Vagina (tissue), 2 donors: ENCODE results near the gene MICB. TPM values are rescaled to one million over a fixed set of nuclear protein-coding genes. Genes with fewer than 3 reads are reported as not detected.
"Not testable (repeated sequence)": the region's sequence is repeated elsewhere in the genome, so short reads cannot be mapped to it uniquely, and the experiment has no call there.

Experiments used
- DNase-seq, 2 donors: peaks; one replicate each; pipeline ENCODE4 v3.0.0-alpha.2; 2017; ENCODE audit errors: extremely low spot score in 2 of 2
- H3K27ac ChIP-seq: fragments of 200-600 bp; sonication (generic); one replicate; pipeline ENCODE4 v1.5.1; 2019
- H3K27me3 ChIP-seq: fragments of 200-600 bp; sonication (generic); one replicate; pipeline ENCODE4 v1.5.1; 2019
- H3K36me3 ChIP-seq, 2 donors: fragments of 200-600 bp; sonication (generic); one replicate each; pipeline ENCODE4 v1.5.1; 2017 to 2019
- H3K4me1 ChIP-seq: fragments of 200-600 bp; sonication (generic); one replicate; pipeline ENCODE4 v1.5.1; 2019
- H3K4me3 ChIP-seq, 2 donors: fragments of 200-600 bp; sonication (generic); 1 replicate in 1 of 2; 2 replicates in 1 of 2; pipeline ENCODE4 v1.5.1; 2016 to 2019
- H3K9me3 ChIP-seq: fragments of 200-600 bp; sonication (generic); one replicate; pipeline ENCODE4 v1.5.1; 2019
- CTCF ChIP-seq, 3 experiments: fragments of 450-650 bp in 2 of 3; fragments of 200-600 bp in 1 of 3; sonication (generic) in 1 of 3; IDR thresholded peaks; one replicate each; pipeline ENCODE4 v1.5.1; 2017 to 2019; ENCODE audit warnings: antibody characterized with exemption in 3 of 3, mild to moderate bottlenecking in 2 of 3, moderate library complexity in 2 of 3
- POLR2A ChIP-seq, 2 donors: fragments of 450-650 bp; IDR thresholded peaks; one replicate each; pipeline ENCODE4 v1.6.1; 2017; ENCODE audit warnings: antibody characterized with exemption in 2 of 2, mild to moderate bottlenecking in 2 of 2, moderate library complexity in 2 of 2
- POLR2AphosphoS5 ChIP-seq, 2 donors: sonication (generic); formaldehyde crosslinking; IDR thresholded peaks; one replicate each; pipeline ENCODE4 v1.9.0; 2017; ENCODE audit warnings: antibody characterized with exemption in 2 of 2, mild to moderate bottlenecking in 2 of 2, low read depth in 1 of 2; ENCODE audit not compliant: insufficient read depth in 1 of 2
- intact Hi-C: fragments of 100-400 bp; cut with DNase I; formaldehyde crosslinking; loops from one replicate; pipeline ENCODE4 v1.15.1; 2023
- total RNA-seq: library from RNA; depleted of rRNA; stranded (reverse); fragments of >200 nt; gene quantifications from one replicate; pipeline ENCODE4 v1.2.3, GENCODE V29; 2016

The MICB gene
- total RNA-seq, 1 donor from 2014 or later: 3.2 TPM

GRCh38 chr6:31498748-31499147 lies 803 bp downstream of the MICB start:
- peak overlapping the region in 1 of 2 donors; percentile 59 for H3K4me3 ChIP-seq
- no peak overlapping the region for H3K27ac ChIP-seq
- H3K9me3 ChIP-seq: no peaks in the 10 kb centered on the region
- intact Hi-C loops: no loop called here
- no peaks in the 10 kb centered on the region for H3K27me3 ChIP-seq
- DNase-seq: no peak
- TF ChIP-seq POLR2AphosphoS5 (IDR thresholded peaks at IDR 0.05; ENCODE audit: insufficient read depth in 1 of 2, low read depth in 1 of 2) (no peak), POLR2A (IDR thresholded peaks at IDR 0.05) (no peak), CTCF (IDR thresholded peaks at IDR 0.05) (no peak)
- no peaks in the 10 kb centered on the region for H3K36me3 ChIP-seq
- peaks cover 7% of the 10 kb centered on the region for H3K4me1 ChIP-seq

GRCh38 chr6:31499648-31500047 lies 1.7 kb downstream of the MICB start:
- H3K4me1 ChIP-seq, H3K27me3 ChIP-seq, H3K4me3 ChIP-seq, intact Hi-C loops, H3K27ac ChIP-seq, DNase-seq, H3K9me3 ChIP-seq, H3K36me3 ChIP-seq: not testable (repeated sequence)

DNA sequence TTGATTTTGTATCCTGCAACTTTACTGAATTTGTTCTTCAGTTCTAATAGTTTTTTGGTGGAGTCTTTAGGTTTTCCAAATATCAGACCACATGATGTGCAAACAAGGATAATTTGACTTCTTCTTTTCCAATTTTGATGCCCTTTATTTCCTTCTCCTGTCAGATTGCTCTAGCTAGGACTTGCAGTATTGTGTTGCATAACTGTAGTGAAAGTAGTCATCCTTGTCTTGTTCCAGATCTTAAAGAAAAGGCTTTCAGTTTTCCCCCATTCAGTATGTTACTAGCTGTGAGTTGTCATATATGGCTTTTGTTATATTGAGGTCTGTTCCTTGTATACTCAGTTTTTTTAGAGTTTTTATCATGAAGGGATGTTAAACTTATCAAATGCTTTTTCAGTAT lies 4.6 kb downstream of the MICB start:
- Histone ChIP-seq H3K27me3 (no peaks in the 10 kb centered on the region), H3K36me3 (no peaks in the 10 kb centered on the region), H3K4me1 (peaks cover 7% of the 10 kb centered on the region), H3K9me3 (no peaks in the 10 kb centered on the region), H3K4me3 (no peak overlapping the region), H3K27ac (no peak overlapping the region)
- intact Hi-C loops: no loop called here
- no peak for DNase-seq
- no peak for TF ChIP-seq CTCF (IDR thresholded peaks at IDR 0.05)
- no peak for TF ChIP-seq POLR2AphosphoS5 (IDR thresholded peaks at IDR 0.05; ENCODE audit: insufficient read depth in 1 of 2, low read depth in 1 of 2)
- no peak for TF ChIP-seq POLR2A (IDR thresholded peaks at IDR 0.05)

DNA sequence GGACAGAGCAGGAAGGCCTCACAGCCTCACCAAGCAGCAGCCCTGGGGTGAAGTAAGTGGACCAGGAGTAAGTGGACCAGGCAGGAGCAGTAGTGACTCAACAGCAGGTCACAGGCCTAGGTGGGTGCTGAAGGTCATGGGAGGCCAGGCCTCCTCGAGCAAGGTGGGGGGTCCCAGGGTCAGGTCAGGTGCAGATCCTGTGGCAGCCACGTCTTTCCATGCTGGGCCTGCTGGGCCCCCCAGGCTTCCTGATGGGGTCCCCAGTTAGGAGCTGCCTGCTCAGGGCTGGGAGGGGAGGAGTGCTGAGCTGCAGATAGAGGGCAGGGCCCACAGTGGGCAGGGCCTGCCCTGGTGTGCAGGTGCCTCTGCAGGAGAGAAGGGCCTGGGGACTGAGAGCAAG lies 11.1 kb downstream of the MICB start:
- DNase-seq, H3K27ac ChIP-seq, H3K4me3 ChIP-seq, H3K9me3 ChIP-seq, H3K36me3 ChIP-seq, intact Hi-C loops, H3K27me3 ChIP-seq, H3K4me1 ChIP-seq: not testable (repeated sequence)

DNA sequence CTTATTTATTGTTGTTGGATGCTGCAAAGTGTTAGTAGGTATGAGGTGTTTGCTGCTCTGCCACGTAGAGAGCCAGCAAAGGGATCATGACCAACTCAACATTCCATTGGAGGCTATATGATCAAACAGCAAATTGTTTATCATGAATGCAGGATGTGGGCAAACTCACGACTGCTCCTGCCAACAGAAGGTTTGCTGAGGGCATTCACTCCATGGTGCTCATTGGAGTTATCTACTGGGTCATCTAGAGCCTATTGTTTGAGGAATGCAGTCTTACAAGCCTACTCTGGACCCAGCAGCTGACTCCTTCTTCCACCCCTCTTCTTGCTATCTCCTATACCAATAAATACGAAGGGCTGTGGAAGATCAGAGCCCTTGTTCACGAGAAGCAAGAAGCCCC lies 12.1 kb downstream of the MICB start:
- no peaks in the 10 kb centered on the region for H3K36me3 ChIP-seq
- no peak overlapping the region for H3K4me3 ChIP-seq
- DNase-seq: no peak
- H3K4me1 ChIP-seq: no peaks in the 10 kb centered on the region
- H3K27me3 ChIP-seq: no peaks in the 10 kb centered on the region
- H3K27ac ChIP-seq: no peak overlapping the region
- TF ChIP-seq CTCF (IDR thresholded peaks at IDR 0.05): no peak
- no peak for TF ChIP-seq POLR2AphosphoS5 (IDR thresholded peaks at IDR 0.05; ENCODE audit: insufficient read depth in 1 of 2, low read depth in 1 of 2)
- no peak for TF ChIP-seq POLR2A (IDR thresholded peaks at IDR 0.05)
- intact Hi-C loops: no loop called here
- no peaks in the 10 kb centered on the region for H3K9me3 ChIP-seq

DNA sequence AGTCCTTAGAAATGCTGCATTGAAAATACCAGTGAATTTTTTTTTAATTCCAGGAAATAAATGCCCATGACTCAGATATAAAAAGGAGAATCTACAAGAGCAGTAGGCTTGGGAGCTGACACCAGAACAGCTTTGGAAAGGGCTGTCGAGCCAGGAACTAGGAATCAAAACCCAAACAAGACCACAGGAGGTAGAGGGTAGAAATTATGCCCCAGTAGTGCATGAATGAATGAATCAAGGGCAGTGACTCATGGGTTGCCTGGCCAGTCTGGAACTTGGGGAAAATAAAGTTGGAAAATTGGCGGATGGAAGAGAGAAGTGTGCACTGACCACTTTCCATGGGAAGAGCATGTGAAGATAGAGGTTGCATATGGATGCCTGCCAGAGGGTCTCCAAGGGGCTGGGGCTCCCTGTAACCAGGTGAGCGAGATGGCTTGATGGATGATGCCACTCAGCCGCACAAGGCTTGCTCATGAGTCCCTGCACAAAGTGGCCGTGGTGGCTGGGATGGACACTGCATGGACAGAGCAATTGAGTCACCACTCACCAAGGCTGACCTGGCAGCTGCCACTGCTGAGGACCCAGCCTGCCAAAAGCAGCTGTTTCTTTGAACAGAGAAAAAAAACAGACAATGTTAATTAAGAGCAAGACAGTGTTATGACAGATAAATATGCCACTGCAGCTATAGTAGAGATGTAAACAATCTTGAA lies 15.7 kb downstream of the MICB start:
- Histone ChIP-seq H3K4me3 (no peak overlapping the region), H3K36me3 (no peaks in the 10 kb centered on the region), H3K27me3 (no peaks in the 10 kb centered on the region), H3K4me1 (no peaks in the 10 kb centered on the region), H3K27ac (no peak overlapping the region), H3K9me3 (no peaks in the 10 kb centered on the region)
- intact Hi-C loops: no loop called here
- no peak for DNase-seq
- TF ChIP-seq POLR2AphosphoS5 (IDR thresholded peaks at IDR 0.05; ENCODE audit: insufficient read depth in 1 of 2, low read depth in 1 of 2) (no peak), CTCF (IDR thresholded peaks at IDR 0.05) (no peak), POLR2A (IDR thresholded peaks at IDR 0.05) (no peak)
